ENCODE data around the gene CORO2A.
"Not testable (repeated sequence)": the region's sequence is repeated elsewhere in the genome, so short reads cannot be mapped to it uniquely, and the experiment has no call there.

Gene CORO2A

DNA sequence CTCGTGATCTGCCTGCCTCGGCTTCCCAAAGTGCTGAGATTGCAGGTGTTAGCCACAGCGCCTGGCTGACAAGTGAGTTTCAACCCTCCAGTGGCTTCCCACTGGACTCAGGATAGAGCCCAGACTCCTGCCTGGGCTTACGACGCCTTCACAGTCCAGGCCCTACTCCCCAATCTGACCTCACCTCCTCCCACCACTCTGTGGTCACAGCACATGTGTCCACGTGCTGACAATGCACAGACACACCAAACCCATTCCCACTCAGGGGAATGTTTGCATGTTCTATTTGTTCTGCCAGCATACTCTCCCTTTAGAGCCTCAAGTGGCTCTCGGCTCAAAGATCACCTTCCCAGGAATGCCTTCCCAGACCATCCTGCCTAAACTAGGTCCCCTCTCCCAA is 42.3 kb downstream of the CORO2A start:
- DNase-seq (ENCODE audit: low read depth) = no peak
- H3K4me3 ChIP-seq (ENCODE audit: low read depth, low read length) = no peak overlapping the region

DNA sequence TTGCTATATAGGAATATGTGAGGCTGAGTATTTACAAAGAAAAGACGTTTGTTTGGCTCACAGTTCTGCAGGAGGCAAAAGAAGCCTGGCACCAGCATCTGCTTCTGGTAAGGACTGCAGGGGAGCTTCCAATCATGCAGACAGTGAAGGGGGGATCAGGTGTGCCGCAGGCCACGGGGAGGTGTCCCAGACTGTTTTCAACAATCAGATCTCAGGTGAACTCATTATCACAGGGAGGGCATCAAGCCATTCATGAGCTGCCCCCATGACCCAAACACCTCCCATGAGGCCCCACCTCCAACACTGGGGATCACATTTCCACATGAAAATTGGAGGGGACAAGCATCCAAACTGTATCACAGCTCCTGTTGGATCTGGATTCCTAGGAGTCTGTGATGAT is 43.0 kb downstream of the CORO2A start:
- DNase-seq (ENCODE audit: low read depth) = no peak
- no peak overlapping the region for H3K4me3 ChIP-seq (ENCODE audit: low read depth, low read length)

DNA sequence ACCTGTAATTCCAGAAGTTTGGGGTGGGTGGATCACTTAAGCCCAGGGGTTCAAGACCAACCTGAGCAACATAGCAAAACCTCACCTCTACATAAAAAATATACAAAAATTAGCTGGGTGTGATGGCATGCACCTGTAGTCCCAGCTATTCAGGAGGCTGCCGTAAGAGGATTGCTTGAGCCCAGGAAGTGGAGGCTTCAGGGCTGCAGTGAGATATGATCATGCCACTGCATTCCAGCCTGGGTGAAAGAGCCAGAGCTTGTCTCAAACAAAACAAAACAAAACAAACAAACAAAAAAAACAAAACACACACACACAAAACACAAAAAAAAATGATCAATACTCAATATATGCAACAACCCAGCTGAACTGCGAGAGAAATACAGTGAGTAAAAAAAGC is 44.0 kb downstream of the CORO2A start:
- DNase-seq (ENCODE audit: low read depth) = no peak

DNA sequence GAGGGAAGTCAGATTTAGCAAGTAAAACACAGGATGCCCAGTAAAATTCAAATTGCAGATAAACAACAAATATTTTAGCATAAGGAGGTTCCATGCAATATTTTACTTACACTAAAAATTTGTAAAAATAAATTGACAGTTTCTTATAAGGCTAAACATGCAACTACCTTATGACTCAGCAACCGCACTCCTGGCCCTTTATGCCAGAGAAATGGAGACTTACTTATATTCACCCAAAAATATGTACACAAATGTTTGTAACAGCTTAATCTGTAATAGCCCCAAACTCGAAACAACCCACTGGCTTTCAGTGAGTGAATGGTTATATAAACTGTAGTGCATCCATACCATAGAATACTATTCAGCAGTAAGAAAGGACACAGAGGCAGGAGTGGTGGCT is 44.9 kb downstream of the CORO2A start:
- no peak overlapping the region for H3K4me3 ChIP-seq (ENCODE audit: low read depth, low read length)

More for the DNA sequence above, 44.0 kb downstream of the CORO2A start:
- H3K4me3 ChIP-seq (ENCODE audit: low read depth, low read length) = no peak overlapping the region

DNA sequence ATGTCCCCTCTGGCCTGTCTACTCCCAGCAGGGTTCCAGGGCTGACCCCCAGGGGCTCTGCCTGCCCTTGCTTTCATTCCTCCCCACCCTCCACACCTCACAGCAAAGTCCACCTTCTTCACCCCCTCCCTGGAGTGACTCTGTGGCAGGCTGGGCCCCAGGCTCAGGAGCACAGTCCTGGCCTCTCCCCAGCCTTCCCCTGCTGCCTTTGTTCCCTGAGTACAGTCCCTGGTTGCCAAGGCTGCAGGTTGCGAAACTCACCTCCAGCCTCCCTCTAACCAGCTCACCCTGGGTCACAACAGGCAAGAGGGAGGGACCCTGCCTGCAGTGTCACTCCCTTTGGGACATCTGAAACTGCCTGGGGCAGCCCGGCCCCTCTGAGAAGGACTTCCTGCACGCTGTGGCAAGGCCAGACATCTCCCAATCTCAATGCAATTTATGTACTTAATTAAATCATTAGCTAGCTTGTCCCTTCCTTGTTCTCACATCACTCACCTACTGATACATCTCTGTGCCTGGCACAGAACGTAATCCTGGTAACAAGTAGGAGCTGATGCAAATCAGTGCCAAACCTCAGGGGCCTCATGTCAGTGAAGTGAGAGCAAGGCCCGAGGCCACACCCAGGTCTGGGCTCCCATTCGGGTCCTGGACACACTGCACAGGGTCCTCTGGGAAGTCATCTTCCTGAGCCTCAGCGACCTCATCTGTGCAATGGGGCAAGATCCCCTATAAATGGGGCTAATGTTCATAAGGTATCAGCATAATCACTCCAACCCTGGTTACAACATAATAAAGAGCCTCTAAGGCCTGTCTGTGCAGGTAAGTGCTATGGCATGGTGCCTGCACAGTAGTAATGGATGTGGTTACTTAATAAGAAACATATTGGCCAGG is 46.1 kb downstream of the CORO2A start:
- H3K4me3 ChIP-seq (ENCODE audit: low read depth, low read length) = no peak overlapping the region
- no peak for DNase-seq (ENCODE audit: low read depth)

More for the DNA sequence above, 44.9 kb downstream of the CORO2A start:
- no peak for DNase-seq (ENCODE audit: low read depth)

DNA sequence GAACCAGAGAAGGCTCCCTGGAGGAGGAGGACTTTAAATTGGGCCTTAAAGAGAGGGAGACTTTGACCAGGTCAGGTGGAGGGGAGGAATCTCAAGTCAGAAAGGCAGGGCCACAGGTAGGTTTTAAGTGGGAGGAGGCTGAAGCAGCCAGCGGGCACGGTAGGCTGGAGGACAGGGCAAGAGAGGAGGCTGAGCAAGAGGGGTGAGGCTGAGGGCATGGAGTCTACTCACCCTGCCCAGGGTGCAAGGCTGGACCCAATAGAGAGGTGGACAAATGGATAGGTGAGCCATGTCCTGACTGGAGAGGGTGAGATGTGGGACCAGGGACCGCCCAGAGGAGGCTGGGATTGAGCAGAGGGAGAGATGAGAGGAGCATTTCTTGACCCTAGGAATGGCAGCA is 47.8 kb downstream of the CORO2A start:
- DNase-seq (ENCODE audit: low read depth) = no peak
- H3K4me3 ChIP-seq (ENCODE audit: low read depth, low read length) = no peak overlapping the region

DNA sequence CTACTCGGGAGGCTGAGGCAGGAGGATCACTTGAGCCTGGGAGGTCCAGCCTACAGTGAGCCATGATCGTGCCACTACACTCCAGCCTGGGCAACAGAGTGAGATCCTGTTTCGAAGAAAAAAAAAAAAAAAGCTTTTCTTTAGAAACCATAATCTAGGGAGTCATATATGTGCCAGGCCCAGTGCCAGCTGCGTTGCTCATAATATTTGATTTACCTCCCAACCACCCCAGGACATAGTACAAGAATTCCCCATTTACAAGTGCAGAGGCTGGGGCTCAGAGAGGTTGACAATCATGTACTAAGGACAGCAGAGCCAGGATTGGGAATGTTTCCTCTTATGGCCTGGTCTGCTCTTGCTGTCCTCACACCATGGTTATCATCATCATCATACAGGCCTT is 48.4 kb downstream of the CORO2A start:
- H3K4me3 ChIP-seq (ENCODE audit: low read depth, low read length) = no peak overlapping the region
- DNase-seq (ENCODE audit: low read depth) = no peak

DNA sequence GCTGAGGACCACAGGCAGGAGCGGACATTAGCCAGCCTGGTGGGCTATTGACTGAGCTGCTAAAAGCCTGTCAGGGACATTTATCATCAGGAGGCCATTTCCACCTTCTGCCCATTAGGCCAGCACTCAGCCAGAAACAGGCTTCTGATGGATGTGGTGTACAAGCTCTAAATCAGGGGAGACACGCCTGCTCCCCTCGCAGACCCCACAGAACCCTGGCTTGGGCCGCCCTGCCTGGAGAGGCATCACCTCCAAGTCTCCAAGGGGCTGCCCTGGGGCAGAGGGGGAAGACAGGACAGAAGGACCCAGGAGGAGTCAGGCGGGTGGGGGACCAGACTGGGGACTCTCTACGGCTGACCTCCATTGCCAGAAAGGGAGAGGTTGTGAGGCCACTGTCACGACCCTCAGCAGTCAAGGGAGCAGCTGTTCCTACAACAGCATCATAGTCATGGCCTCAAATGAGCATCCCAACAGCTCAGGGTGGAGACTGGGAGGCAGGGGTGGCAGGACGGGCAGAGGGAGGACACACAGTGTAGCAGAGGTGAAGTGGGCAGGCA is 49.4 kb downstream of the CORO2A start:
- H3K4me3 ChIP-seq (ENCODE audit: low read depth, low read length) = no peak overlapping the region
- DNase-seq (ENCODE audit: low read depth) = no peak

DNA sequence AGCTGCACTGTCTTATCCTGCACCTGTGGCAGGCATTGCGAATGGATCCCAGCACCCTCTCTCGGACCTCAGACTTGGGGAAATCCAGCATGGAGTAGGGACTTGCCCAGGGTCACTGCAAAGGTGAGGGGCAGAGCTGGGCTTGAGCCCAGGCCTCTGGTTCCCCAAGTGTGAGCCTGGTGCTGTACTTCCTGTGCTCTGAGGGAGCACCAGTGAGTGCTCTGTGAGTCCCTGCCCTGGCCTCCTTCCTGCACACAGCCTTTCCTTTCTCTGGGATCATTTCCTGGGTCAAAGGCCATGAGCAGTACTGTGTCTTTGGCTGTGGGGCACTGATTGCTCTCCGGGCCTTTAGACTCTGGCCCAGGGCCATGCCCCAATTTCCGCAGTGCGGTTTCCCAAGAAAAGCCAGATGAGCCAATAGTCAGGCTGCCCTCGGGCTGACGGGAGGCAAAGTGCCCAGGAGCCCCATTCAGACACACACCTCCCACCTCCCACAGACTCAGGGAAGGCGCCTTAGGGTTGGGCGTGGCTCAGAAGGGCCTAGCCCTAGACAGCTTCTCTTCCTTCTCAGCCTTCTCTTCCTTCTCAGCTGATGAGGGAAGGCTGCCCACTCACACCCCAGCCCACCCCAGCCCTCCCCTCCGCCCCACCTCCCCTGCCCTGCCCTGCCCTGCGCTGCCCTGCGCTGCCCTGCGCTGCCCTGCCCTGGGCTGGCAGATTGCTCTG is 50.1 kb downstream of the CORO2A start:
- DNase-seq (ENCODE audit: low read depth) = no peak

DNA sequence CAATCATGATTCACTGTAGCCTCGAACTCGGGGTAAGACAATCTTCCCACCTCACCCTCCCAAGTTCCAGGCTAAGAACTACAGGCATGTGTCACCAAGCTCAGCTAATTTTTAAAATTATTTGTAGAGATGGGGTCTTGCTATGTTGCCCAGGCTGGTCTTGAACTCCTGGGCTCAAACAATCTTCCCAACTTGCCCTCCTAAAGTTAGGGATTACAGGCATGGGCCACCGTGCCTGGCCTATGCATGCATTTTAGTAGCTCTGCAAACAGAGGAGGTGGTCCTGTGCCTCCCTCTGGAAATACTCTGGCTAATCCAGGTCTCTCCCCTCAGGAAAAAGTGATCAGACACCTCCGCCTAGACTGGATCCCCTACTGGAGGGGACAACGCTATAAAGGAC is 51.9 kb downstream of the CORO2A start:
- DNase-seq (ENCODE audit: low read depth) = no peak
- H3K4me3 ChIP-seq (ENCODE audit: low read depth, low read length) = no peak overlapping the region

More for the DNA sequence above, 50.1 kb downstream of the CORO2A start:
- H3K4me3 ChIP-seq (ENCODE audit: low read depth, low read length) = no peak overlapping the region

DNA sequence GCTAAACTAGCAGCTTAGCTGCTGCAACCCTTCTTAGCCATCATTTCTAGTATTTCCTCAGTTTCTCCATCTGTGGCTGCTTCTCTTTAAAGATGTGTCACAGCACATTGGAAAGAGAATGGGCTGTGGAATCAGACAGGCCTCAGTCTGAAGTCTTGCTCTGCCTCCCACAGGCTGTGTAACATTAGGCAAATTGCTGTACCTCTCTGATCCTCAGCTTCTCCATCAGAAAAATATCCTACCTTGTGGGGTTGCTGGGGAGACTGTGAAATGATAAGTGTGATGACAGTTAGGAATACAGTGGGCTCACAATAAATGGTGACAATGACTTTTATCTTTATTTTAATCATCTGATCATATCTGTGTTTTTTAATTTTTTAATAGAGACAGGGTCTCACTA is 55.9 kb downstream of the CORO2A start:
- no peak for DNase-seq (ENCODE audit: low read depth)
- H3K4me3 ChIP-seq (ENCODE audit: low read depth, low read length) = no peak overlapping the region

DNA sequence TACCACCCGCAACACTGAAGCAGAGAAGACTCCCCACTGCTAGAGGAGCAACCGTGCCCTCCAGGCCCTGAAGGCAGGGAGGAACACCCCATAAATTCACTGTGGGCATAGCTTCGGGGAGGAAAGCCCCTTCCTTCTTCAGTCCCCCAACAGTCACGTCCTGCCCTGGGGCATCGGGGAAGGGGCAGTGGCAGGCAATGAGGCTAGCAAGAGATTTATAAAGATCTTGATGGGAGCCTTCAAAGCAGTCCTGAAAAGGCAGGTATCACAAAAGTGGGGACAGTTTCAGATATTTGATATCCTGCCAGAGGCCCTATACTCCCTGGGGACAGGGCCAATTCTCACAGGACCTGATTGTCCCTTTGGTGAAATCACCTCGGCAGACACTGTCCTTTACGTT is 56.5 kb downstream of the CORO2A start:
- no peak for DNase-seq (ENCODE audit: low read depth)
- H3K4me3 ChIP-seq (ENCODE audit: low read depth, low read length) = no peak overlapping the region

DNA sequence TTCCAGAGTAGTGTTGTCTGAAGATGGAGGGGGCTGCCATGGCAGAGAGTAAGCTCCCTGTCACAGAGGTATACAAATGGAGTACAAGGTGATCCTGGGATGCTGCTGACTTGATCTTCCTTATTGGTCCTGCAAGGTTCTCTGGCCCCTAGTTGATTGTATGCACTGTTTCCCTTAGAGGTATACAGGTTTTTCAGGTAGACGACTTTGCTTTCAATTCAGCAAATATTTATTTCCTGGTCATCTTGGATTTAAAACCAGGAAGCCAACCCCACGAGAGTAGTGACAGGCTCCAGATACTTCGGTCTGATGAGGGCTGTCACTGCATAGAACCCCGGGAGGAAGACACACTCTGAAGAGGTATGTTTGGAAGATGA is 56.9 kb downstream of the CORO2A start:
- H3K4me3 ChIP-seq (ENCODE audit: low read depth, low read length) = no peak overlapping the region
- no peak for DNase-seq (ENCODE audit: low read depth)

DNA sequence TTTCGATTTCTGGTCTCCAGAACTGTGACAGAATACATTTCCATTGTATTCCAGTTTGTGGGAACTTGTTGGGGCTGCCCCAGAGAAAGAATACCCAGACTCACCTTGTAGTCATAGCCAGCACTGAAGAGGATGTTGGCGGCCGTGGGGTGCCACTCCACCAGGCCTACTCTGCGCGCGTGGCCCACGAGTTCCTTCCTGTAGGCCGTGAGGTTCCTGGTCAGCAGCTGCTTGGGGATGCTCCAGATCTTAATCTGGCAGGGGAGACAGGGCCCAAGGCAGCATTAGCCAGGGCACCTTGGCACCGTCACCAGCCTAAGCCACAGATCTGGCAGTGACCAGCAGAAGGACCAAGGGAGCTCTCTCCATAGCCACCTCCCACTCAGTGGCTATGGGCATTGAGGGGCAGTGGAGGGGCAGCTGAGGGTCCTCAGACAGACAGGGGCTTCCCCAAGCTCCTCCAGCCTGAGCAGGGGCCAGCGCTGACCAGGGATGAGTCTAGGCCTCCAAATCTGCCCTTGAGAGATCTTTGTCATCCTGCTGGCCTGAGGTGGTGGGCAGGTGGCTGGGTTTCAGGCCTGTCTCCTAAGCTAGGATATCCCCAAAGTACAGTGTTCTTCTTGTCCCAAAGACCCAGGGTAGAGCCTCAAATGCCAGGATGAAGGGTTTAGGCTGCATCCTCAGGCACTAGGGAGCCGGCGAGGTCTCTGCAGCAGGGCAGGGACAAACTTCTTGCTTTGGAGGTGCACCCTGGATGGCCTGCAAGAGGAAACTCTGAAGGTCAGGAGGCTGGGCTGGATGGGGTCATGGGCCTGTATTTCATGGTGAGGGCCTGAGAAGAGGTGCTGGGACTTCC is 57.5 kb downstream of the CORO2A start:
- DNase-seq (ENCODE audit: low read depth) = no peak
- no peak overlapping the region for H3K4me3 ChIP-seq (ENCODE audit: low read depth, low read length)

DNA sequence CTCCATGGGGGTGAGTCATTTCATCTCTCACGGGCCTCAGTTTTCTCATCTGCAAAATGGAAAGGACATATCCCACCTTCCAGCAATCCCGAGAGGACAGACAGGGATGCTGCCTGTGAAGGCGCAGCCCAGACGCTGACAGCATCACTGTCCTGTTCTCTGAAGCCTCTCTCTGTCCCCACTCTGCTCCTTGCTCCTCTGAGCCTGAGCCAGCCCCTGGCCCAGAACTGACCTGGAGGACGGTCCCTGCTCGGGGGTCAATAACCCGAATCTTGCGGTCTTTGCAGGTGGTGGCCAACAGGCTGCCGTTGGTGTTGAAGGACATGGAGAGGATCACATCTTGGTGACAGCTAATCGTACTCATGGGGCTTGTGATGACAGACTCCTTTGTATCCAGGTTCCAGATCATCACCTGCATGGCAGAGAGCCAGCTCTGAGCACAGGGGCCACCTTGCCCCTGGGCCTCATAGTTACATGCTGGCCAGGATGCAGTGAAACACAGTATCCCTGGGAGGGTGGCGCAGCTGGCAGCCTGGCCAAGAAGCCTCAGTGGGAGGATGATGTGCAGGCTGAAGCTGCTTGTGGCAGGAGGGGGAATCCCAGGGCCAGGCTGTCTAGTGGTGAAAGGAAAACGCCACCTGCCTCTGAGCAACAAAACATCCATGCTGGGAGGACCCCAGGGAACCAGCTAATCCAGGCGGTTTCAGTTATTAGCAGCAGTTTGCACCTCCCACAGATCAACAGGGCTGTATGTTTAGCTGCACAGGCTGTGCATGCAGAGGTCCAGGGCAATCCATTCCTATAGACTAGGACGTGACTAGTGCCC is 59.4 kb downstream of the CORO2A start:
- DNase-seq (ENCODE audit: low read depth) = no peak
- H3K4me3 ChIP-seq (ENCODE audit: low read depth, low read length) = no peak overlapping the region

DNA sequence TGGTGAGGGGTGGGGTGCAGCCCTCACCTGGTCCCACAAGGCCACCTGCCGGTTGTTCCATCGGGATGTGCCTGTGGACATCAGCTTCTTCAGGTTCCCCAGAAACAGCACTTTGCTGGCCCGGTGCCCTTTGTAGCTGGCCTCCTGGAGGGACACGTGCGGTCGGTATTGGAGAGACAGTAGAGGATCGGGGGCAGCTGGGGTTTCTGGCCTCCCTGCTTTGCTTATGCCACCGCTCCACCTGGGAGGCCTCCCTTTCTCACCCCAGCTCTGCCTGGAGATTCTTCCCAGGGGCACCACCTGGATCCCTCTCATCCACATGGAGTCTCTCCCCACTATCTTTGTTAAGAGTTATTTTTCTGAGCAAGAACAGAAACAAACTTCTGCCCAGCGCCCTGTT is 60.3 kb downstream of the CORO2A start:
- no peak overlapping the region for H3K4me3 ChIP-seq (ENCODE audit: low read depth, low read length)
- no peak for DNase-seq (ENCODE audit: low read depth)

DNA sequence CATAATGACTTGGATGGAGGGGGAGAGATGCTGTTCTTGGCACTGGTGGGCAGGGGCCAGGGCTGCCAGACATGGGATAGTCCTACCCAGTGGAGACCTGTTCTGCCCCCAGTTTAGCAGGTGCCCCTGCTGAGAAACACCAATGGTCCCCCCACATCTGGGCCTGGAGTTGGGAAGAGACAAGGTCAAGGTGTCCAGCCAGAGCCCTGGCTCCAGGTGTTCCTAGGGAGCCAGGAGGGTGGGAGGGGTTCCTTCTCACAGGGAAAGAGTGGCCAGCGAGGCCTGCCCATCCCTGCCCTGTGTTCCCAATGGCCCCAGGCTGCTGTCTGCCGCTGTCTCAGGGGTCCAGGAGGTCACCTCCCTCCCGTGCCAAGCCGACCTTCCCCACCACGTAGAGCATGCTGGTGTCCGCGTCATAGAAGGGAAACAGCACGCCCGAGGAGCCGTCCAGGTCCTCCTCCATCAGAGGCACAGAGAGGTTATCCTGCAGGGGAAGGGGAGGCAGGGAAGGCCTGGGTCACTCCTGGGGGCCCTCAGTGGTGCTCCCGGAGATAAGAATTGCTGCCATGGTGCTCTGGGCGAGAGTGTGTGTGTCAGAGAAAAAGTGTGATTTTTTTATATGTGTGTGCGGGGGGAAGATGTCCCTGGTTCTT is 61.7 kb downstream of the CORO2A start:
- no peak for DNase-seq (ENCODE audit: low read depth)
- H3K4me3 ChIP-seq (ENCODE audit: low read depth, low read length) = no peak overlapping the region

DNA sequence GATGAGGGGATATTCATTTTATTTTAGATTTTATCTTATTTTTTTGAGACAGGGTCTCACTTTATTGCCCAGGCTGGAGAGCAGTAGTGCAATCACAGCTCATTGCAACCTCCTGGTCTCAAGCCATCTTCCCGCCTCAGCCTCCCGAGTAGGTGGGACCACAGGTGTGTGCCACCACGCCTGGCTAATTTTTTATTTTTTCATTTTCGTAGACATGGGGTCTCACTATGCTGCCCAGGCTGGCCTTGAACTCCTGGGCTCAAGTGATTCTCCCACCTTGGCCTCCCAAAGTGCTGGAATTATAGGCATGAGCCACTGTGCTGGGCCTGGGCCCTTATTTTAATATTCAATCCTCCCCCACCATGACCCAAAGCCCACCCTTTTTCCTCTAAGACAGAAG is 62.4 kb downstream of the CORO2A start:
- DNase-seq (ENCODE audit: low read depth) = not testable (repeated sequence)

More for the DNA sequence above, 62.4 kb downstream of the CORO2A start:
- not testable (repeated sequence) for H3K4me3 ChIP-seq (ENCODE audit: low read depth, low read length)

Measured in skeletal muscle cell (primary cell).